GM11168 (cell line): ENCODE data around the gene OR2T27.
"Not testable (repeated sequence)": the region's sequence is repeated elsewhere in the genome, so short reads cannot be mapped to it uniquely, and the experiment has no call there.

ENCODE experiments used
- in situ Hi-C: fragments of 300-500 bp; cut with MboI; formaldehyde crosslinking; loops from one replicate; pipeline ENCODE4 v1.12.0; 2022; ENCODE audit warnings: low sequenced_read_pairs; ENCODE audit not compliant: unreplicated experiment

The OR2T27 gene

DNA sequence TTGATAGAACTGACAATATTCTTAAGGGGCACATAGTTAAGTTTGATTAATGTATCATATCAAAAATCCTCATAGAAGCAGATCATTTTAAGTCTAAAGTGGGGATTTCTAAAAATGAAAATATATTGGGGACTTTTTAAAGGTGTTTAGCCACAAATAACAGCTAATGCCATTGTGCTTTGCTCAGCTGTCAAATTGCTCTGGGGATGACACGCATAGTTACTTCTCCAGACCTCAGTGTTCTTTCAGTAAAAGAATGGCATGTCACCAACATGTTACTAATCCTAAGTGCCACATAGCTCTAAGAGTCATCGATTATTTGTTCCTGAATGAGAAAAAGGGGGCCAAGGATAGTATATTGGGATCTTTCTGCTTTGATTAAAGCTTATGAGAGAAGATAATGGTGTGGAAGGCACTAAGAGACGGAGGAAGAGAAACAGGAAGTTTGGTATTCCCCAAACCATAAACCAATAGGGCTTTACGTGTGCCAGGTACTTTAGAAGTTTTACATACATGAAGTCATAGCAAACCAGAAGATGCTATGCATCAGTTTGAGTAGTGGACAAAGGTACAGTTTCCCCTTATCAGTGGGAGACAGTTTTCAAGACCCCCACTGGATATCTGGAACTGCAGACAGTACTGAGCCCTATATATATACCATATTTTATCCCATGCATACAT, 12.2 kb downstream of the OR2T27 start:
- in situ Hi-C loops, result not testable (repeated sequence)

DNA sequence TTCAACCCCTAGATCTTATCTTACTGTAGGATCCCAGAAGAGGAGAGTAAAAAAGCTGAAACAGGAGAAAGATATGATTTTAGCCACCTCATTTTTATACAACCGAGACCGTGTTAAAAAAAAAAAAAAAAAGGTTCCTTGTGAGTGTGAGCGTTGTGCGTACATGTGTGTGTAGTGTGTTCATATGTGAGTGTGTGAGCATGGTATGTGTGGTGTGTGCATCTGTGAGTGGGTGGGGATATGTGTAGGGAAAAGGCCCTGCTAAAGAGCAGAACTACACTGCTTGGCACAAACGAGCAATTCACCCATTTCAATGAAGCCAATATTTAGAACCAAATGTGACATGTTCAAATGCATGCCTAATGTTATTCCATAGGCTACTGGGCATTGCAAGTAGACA, 13.7 kb downstream of the OR2T27 start:
- in situ Hi-C loops, result not testable (repeated sequence)

DNA sequence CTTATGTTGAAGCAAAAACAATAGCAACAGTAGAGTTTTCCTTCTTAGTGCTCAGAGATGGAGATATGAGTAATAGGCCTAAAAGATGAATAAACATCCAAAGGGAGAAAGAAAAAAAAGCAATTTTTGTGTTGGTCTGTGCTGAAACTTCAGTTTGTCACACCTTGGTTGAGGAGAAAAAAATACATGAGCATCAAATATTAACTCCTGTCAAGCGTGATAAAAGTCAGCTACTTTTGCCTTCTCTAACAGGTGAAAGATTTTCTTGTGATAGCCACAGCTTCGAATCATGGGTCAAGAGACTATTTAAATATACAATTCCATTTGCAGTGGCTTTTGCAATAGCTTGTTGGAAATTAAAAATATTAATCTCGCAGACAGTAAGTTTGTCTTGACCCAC, 14.4 kb downstream of the OR2T27 start:
- in situ Hi-C loops, result not testable (repeated sequence)

- in situ Hi-C loops, result not testable (repeated sequence)
Measured at GRCh38 chr1:248639652-248640051, 15.7 kb downstream of the OR2T27 start.

DNA sequence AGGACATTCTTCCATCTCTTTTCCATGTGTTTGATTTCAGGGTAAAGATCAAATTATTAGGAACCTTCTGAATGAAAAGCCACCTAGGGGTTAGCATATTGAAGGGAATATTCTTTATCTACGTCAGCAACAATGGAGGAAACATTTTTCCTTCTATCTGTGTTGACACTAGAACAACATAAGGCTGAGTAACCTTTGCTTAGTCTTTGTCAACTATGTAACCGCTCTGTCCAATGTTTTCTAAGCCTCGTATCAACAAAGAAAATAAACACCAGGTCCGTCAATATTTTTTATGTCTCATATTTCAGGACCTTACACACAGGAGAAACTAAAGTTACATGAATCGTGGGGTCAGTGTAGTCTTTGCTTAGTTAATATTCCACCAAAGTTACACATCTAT, 18.7 kb downstream of the OR2T27 start:
- in situ Hi-C loops, result not testable (repeated sequence)

DNA sequence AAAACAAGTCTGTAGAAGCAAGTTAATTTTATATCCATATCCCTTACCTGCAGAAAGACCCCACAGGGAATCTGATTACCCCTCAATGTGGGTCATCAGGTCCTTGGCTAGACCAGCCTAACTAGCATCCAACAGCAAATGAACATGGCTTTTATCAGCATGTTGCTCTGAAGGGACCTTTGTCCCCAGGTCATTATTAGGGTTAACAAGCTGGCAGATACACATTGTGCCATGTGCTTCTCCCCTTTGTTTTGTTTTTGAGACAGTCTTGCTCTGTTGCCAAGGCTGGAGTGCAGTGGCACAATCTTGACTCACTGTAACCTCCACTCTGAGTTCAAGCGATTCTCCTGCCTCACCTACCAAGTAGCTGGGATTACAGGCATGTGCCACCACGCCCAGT, 20.3 kb downstream of the OR2T27 start, which contains the start of gene OR2T11:
OR2T11 (minus strand) TSS at position 101 of the 400 bp plus-strand sequence. CDS start 7,963 bp downstream, outside the sequence.
- in situ Hi-C loops, result not testable (repeated sequence)

DNA sequence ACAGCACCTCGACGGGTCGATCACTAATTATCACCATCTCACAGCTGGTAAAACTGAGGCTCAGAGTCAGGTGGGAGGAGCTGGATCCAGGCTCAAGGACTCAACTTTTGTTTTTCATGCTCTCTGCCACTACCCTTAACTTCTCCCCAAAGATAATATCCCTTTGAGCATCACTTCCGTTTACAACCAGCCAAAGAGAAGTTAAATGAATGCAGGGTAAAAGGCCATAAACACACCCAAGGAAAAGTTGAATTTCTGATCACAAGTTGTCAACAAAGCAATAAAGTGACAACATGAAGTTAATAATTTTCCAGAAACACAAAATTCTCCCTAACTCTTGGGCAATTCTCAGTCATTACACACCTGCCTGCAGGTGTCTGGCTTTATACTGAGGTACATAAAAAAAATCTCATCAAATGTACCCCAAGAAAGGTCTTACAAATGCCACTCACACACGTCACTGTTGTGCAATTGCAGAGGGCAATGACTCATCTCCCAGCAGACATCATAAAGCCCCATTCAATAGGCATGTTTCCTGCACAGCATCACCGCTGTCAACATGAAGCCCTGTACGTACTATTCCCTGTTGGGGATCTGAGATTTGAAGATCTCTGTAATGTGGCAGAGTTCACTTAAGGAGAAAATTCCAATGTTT, 23.8 kb downstream of the OR2T27 start:
- in situ Hi-C loops, result no loop called here

GRCh38 chr1:248630551-248630950, 24.8 kb downstream of the OR2T27 start:
- in situ Hi-C loops, result no loop called here

GRCh38 chr1:248627971-248628844, 27.1 kb downstream of the OR2T27 start:
- in situ Hi-C loops, result no loop called here

GRCh38 chr1:248625971-248626370, 29.4 kb downstream of the OR2T27 start:
- in situ Hi-C loops, result no loop called here

GRCh38 chr1:248625166-248625565, 30.2 kb downstream of the OR2T27 start:
- in situ Hi-C loops, result no loop called here

DNA sequence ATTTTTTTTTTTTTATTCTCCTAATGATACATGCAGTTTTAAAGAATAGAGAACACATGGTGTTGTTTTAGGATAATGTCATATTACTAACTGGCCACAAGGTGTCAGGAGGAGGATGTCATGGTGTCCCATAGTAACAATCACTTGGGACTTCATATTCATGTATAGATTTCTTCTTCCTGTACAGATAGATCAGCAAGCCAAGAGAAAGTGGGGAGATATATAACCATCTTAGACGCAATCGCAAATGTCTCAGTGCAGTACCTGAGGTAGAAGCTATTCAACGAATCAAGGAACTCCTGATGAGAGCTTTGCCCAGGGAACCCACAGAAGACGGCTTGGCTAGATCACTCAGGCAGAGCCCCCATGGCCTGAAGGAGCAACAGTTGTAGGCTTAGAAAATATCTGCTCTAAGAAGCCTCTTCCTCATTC, 32.7 kb downstream of the OR2T27 start:
- in situ Hi-C loops, result no loop called here

DNA sequence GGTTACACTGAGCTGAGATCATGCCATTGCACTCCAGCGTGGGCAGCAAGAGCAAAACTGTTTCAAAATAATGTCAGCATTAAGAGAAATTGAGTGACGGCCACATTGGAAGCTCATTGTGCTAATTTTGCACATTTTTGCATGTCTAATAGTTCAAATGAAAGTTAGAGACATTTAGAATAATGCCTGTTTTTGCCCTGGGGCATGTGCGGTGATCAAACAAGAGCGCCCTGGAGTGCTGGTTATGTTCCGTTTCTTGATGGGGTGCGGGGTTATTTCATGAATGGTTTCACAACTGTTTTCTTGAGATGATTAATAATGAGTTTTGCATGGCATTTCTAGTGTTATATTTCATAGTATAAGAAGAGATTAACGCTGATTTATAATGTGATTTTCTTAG, 33.6 kb downstream of the OR2T27 start:
- in situ Hi-C loops, result no loop called here

GRCh38 chr1:248618878-248619277, 36.5 kb downstream of the OR2T27 start:
- in situ Hi-C loops, result loop anchor here (5.0 kb wide), 1 partner anchor 63 kb away; no protein-coding TSS in a partner anchor

GRCh38 chr1:248618119-248618518, 37.2 kb downstream of the OR2T27 start:
- in situ Hi-C loops, result loop anchor here (5.0 kb wide), 1 partner anchor 64 kb away; no protein-coding TSS in a partner anchor

DNA sequence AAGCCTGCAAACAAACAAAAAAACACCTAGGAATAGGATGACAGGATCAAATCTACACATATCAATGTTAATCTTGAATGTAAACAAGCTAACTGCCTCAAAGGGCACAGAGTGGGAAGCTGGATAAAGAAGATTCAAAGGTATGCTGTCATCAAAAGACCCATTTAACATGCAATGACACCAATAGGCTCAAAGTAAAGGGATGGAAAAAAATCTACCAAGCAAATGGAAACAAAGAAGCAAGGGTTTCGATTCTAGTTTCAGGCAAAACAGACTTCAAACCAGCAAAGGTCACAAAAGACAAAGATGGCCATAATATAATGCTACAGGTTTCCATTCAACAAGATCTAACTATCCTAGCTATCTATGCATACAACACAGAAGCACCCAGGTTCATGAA, 41.6 kb downstream of the OR2T27 start:
- in situ Hi-C loops, result no loop called here

DNA sequence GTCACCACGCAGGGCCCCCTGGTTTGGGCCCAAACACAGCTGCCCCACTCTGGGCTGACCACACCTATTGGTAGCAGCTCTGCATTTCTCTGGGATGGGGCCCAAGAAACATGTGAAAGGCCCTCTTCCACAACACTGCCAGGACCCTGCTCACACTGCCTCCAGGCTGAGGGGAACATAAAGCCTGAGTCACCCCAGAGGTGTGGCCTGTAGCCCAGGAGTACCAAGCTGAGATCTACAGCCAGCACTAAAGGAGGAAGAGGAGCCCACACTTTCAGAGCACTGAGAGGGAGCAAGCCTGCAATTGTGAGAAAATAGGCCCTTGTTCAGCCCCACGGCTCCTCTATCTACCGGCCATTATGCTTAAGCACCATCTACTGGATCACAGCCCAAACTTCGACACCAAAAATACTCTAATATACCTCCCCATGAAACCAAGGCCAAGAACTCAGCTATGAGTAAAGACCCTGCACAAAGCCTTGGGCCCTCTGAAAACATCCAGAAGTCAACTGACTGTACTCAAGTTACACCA, 43.4 kb downstream of the OR2T27 start:
- in situ Hi-C loops, result no loop called here

GRCh38 chr1:248610301-248610700, 45.0 kb downstream of the OR2T27 start:
- in situ Hi-C loops, result no loop called here
